Measurements from ENCODE around the gene ICAM3.

ICAM3 gene

GRCh38 chr19:10289836-10290356 lies 49.5 kb downstream of the ICAM3 start, which contains the start of gene ICAM5:
ICAM5 (plus strand) TSS chr19:10289952; CDS start chr19:10290044, 92 bp downstream.
- Histone ChIP-seq H2AFZ (ENCODE audit: low read length) (peak within 1 kb of the TSS; percentile 86), H3K36me3 (ENCODE audit: insufficient read depth, low read length) (peaks cover 8% of the 10 kb centered on the region; the same call in 1 of the 2 replicates), H3K9me3 (ENCODE audit: insufficient read depth, low read depth, low read length) (no peaks in the 10 kb centered on the region), H3K4me1 (ENCODE audit: insufficient read depth, low read length, poor library complexity, severe bottlenecking) (peaks cover 29% of the 10 kb centered on the region), H3F3A (ENCODE audit: low read depth) (no peaks in the 10 kb centered on the region), H3K4me3 (ENCODE audit: low read length, poor library complexity, severe bottlenecking) (peak within 1 kb of the TSS; percentile 74), H3K79me2 (ENCODE audit: insufficient read depth, low read length) (no peaks in the 10 kb centered on the region), H3K27me3 (ENCODE audit: insufficient read depth, low read length, poor library complexity, severe bottlenecking) (no peaks in the 10 kb centered on the region), H3K4me2 (ENCODE audit: low read depth, low read length, poor library complexity, severe bottlenecking) (peak within 1 kb of the TSS; percentile 83), H3K9ac (ENCODE audit: low read depth, low read length, poor library complexity, severe bottlenecking) (peak within 1 kb of the TSS; percentile 54), H3K9me2 (replicated peaks; ENCODE audit: low read depth, low read length) (no peaks in the 10 kb centered on the region), H4K20me1 (ENCODE audit: insufficient read depth, low read length, poor library complexity, severe bottlenecking) (no peaks in the 10 kb centered on the region)
- TF ChIP-seq EZH2phosphoT487 (IDR thresholded peaks at IDR 0.05; ENCODE audit: borderline replicate concordance) (no peak), CTCF (conservative IDR thresholded peaks at IDR 0.05; ENCODE audit: low read length) (no peak)

- H3K79me2 ChIP-seq (ENCODE audit: insufficient read depth, low read length): no peaks in the 10 kb centered on the region
- peak overlapping the region; percentile 86 for H2AFZ ChIP-seq (ENCODE audit: low read length)
- H3K4me2 ChIP-seq (ENCODE audit: low read depth, low read length, poor library complexity, severe bottlenecking): peak overlapping the region; percentile 83
- peak overlapping the region; percentile 74 for H3K4me3 ChIP-seq (ENCODE audit: low read length, poor library complexity, severe bottlenecking)
- H3K9me3 ChIP-seq (ENCODE audit: insufficient read depth, low read depth, low read length): no peaks in the 10 kb centered on the region
- H3K36me3 ChIP-seq (ENCODE audit: insufficient read depth, low read length): peaks cover 14% of the 10 kb centered on the region; the same call in 1 of the 2 replicates
- no peaks in the 10 kb centered on the region for H4K20me1 ChIP-seq (ENCODE audit: insufficient read depth, low read length, poor library complexity, severe bottlenecking)
- TF ChIP-seq CTCF (conservative IDR thresholded peaks at IDR 0.05; ENCODE audit: low read length): no peak
- peak overlapping the region; percentile 54 for H3K9ac ChIP-seq (ENCODE audit: low read depth, low read length, poor library complexity, severe bottlenecking)
- no peaks in the 10 kb centered on the region for H3K27me3 ChIP-seq (ENCODE audit: insufficient read depth, low read length, poor library complexity, severe bottlenecking)
- peaks cover 29% of the 10 kb centered on the region for H3K4me1 ChIP-seq (ENCODE audit: insufficient read depth, low read length, poor library complexity, severe bottlenecking)
- no peaks in the 10 kb centered on the region for H3K9me2 ChIP-seq (replicated peaks; ENCODE audit: low read depth, low read length)
- no peaks in the 10 kb centered on the region for H3F3A ChIP-seq (ENCODE audit: low read depth)
Measured at GRCh38 chr19:10289167-10289835, 50.1 kb downstream of the ICAM3 start.

- Histone ChIP-seq H3K36me3 (ENCODE audit: insufficient read depth, low read length) (peaks cover 17% of the 10 kb centered on the region; the same call in 1 of the 2 replicates), H3K79me2 (ENCODE audit: insufficient read depth, low read length) (no peaks in the 10 kb centered on the region), H2AFZ (ENCODE audit: low read length) (peak overlapping the region; percentile 86), H3K9me3 (ENCODE audit: insufficient read depth, low read depth, low read length) (no peaks in the 10 kb centered on the region), H3K4me1 (ENCODE audit: insufficient read depth, low read length, poor library complexity, severe bottlenecking) (peaks cover 29% of the 10 kb centered on the region), H3K4me2 (ENCODE audit: low read depth, low read length, poor library complexity, severe bottlenecking) (peak overlapping the region; percentile 83), H4K20me1 (ENCODE audit: insufficient read depth, low read length, poor library complexity, severe bottlenecking) (no peaks in the 10 kb centered on the region), H3K4me3 (ENCODE audit: low read length, poor library complexity, severe bottlenecking) (peak overlapping the region; percentile 74), H3K9ac (ENCODE audit: low read depth, low read length, poor library complexity, severe bottlenecking) (peak overlapping the region; percentile 54), H3F3A (ENCODE audit: low read depth) (no peaks in the 10 kb centered on the region), H3K27me3 (ENCODE audit: insufficient read depth, low read length, poor library complexity, severe bottlenecking) (no peaks in the 10 kb centered on the region), H3K9me2 (replicated peaks; ENCODE audit: low read depth, low read length) (no peaks in the 10 kb centered on the region)
- TF ChIP-seq CTCF (conservative IDR thresholded peaks at IDR 0.05; ENCODE audit: low read length) (no peak), EZH2phosphoT487 (IDR thresholded peaks at IDR 0.05; ENCODE audit: borderline replicate concordance) (no peak)
Measured at GRCh38 chr19:10288662-10289166, 50.7 kb downstream of the ICAM3 start.

All from Loucy (cell line).